Esophagus (tissue), 2 donors: ENCODE results near the gene ZNF718. TPM values are rescaled to one million over a fixed set of nuclear protein-coding genes. Genes with fewer than 3 reads are reported as not detected.
"Not testable (repeated sequence)": the region's sequence is repeated elsewhere in the genome, so short reads cannot be mapped to it uniquely, and the experiment has no call there.

Source experiments
- H3K27ac ChIP-seq, 2 donors: one replicate each; pipeline ENCODE4 v1.5.1; 2013; ENCODE audit warnings: low read depth in 2 of 2, mild to moderate bottlenecking in 2 of 2, inconsistent platforms in 1 of 2, low read length in 1 of 2, moderate library complexity in 1 of 2
- H3K27me3 ChIP-seq, 2 donors: one replicate each; pipeline ENCODE4 v1.6.1; 2013; ENCODE audit warnings: low read length in 2 of 2, control low read depth in 1 of 2, mild to moderate bottlenecking in 1 of 2; ENCODE audit not compliant: insufficient read depth in 2 of 2, control insufficient read depth in 1 of 2
- H3K36me3 ChIP-seq, 2 donors: one replicate each; pipeline ENCODE4 v1.6.1; 2013; ENCODE audit warnings: low read length in 1 of 2; ENCODE audit not compliant: control insufficient read depth in 2 of 2, insufficient read depth in 2 of 2
- H3K4me1 ChIP-seq, 2 donors: one replicate each; pipeline ENCODE4 v1.6.1; 2013; ENCODE audit warnings: low read length in 1 of 2; ENCODE audit not compliant: control insufficient read depth in 2 of 2, insufficient read depth in 2 of 2
- H3K4me3 ChIP-seq, 2 donors: one replicate each; pipeline ENCODE4 v1.5.1; 2013; ENCODE audit warnings: low read length in 2 of 2, mild to moderate bottlenecking in 2 of 2, low read depth in 1 of 2, moderate library complexity in 1 of 2
- H3K9me3 ChIP-seq, 2 donors: one replicate each; pipeline ENCODE4 v1.6.1; 2013; ENCODE audit warnings: mild to moderate bottlenecking in 2 of 2, low read depth in 1 of 2, low read length in 1 of 2, moderate library complexity in 1 of 2; ENCODE audit not compliant: control insufficient read depth in 2 of 2, insufficient read depth in 1 of 2
- WGBS, 2 donors: extraction: QIAGEN DNeasy Blood & Tissue Kit; methylation state at CpG; one replicate each; pipeline ENCODE4 v1.1.7; 2013; 5-methylcytosine and 5-hydroxymethylcytosine counted together
- polyA plus RNA-seq, 2 donors: library from polyadenylated mRNA; stranded (reverse); fragments of 200-250 nt; gene quantifications; one replicate each; pipeline ENCODE4 v1.2.3, GENCODE V29; 2013
- donor health status: healthy with polysubstance abuse.
- donor health status: Bipolar disorder and iron deficiency.

ZNF718 gene
- polyA plus RNA-seq, 2 donors = 0.75 to 0.98 TPM

GRCh38 chr4:146621-147020 lies 22.3 kb downstream of the ZNF718 start:
- Histone ChIP-seq H3K4me3 (no peak overlapping the region), H3K27ac (no peak overlapping the region), H3K36me3 (no peaks in the 10 kb centered on the region), H3K27me3 (no peaks in the 10 kb centered on the region), H3K9me3 (peaks cover 19 to 31% of the 10 kb centered on the region in 2 donors), H3K4me1 (no peaks in the 10 kb centered on the region)
- 92 to 94% methylated on average over 1 of the region's 1 CpG for WGBS, 2 donors

GRCh38 chr4:147233-147632 lies 22.9 kb downstream of the ZNF718 start:
- 96 to 97% methylated on average over 4 of the region's 4 CpGs for whole genome bisulfite sequencing, 2 donors
- no peaks in the 10 kb centered on the region for H3K4me1 ChIP-seq
- no peaks in the 10 kb centered on the region for H3K36me3 ChIP-seq
- no peaks in the 10 kb centered on the region for H3K27me3 ChIP-seq
- H3K27ac ChIP-seq = no peak overlapping the region
- peaks cover 19 to 31% of the 10 kb centered on the region in 2 donors for H3K9me3 ChIP-seq
- no peak overlapping the region for H3K4me3 ChIP-seq

GRCh38 chr4:161496-162284 lies 37.4 kb downstream of the ZNF718 start:
- H3K4me3 ChIP-seq = no peak overlapping the region
- H3K9me3 ChIP-seq = peaks cover 4 to 9% of the 10 kb centered on the region in 2 donors
- WGBS, 2 donors = 98 to 99% methylated on average over 4 of the region's 4 CpGs
- no peaks in the 10 kb centered on the region for H3K27me3 ChIP-seq
- no peaks in the 10 kb centered on the region for H3K4me1 ChIP-seq
- no peak overlapping the region for H3K27ac ChIP-seq
- no peaks in the 10 kb centered on the region for H3K36me3 ChIP-seq

GRCh38 chr4:169640-170039 lies 45.3 kb downstream of the ZNF718 start:
- not testable (repeated sequence) for H3K36me3 ChIP-seq, H3K4me3 ChIP-seq, H3K4me1 ChIP-seq, H3K27me3 ChIP-seq, H3K27ac ChIP-seq
- 97 to 98% methylated on average over 3 of the region's 3 CpGs for whole genome bisulfite sequencing, 2 donors
- H3K9me3 ChIP-seq = peaks cover 8 to 18% of the 10 kb centered on the region in 2 donors

GRCh38 chr4:171318-171717 lies 47.0 kb downstream of the ZNF718 start:
- not testable (repeated sequence) for H3K4me3 ChIP-seq, H3K27me3 ChIP-seq, H3K27ac ChIP-seq, H3K36me3 ChIP-seq, H3K4me1 ChIP-seq
- peaks cover 10 to 21% of the 10 kb centered on the region in 2 donors for H3K9me3 ChIP-seq
- 97% methylated on average over 10 of the region's 10 CpGs for WGBS, 2 donors

- Histone ChIP-seq H3K4me1 (no peaks in the 10 kb centered on the region), H3K27me3 (no peaks in the 10 kb centered on the region), H3K4me3 (no peak overlapping the region), H3K36me3 (no peaks in the 10 kb centered on the region), H3K27ac (no peak overlapping the region), H3K9me3 (peaks cover 16 to 24% of the 10 kb centered on the region in 2 donors)
- 76 to 78% methylated on average over 7 of the region's 7 CpGs for WGBS, 2 donors
These were observed 49.5 kb downstream of the ZNF718 start for GRCh38 chr4:173666-174314.

GRCh38 chr4:175986-176385 lies 51.7 kb downstream of the ZNF718 start:
- Histone ChIP-seq H3K4me1 (no peaks in the 10 kb centered on the region), H3K4me3 (no peak overlapping the region), H3K27me3 (no peaks in the 10 kb centered on the region), H3K27ac (no peak overlapping the region), H3K9me3 (peaks cover 16 to 23% of the 10 kb centered on the region in 2 donors), H3K36me3 (no peaks in the 10 kb centered on the region)

- peaks cover 8 to 17% of the 10 kb centered on the region in 2 donors for H3K9me3 ChIP-seq
- WGBS, 2 donors = 97 to 100% methylated on average over 1 of the region's 1 CpG
These were observed 52.7 kb downstream of the ZNF718 start for GRCh38 chr4:176995-177394.

GRCh38 chr4:182225-182624 lies 57.9 kb downstream of the ZNF718 start:
- not testable (repeated sequence) for H3K36me3 ChIP-seq, H3K4me3 ChIP-seq, H3K27ac ChIP-seq, H3K27me3 ChIP-seq, H3K4me1 ChIP-seq, H3K9me3 ChIP-seq
- 97 to 100% methylated on average over 3 of the region's 3 CpGs for WGBS, 2 donors

More at GRCh38 chr4:176995-177394, 52.7 kb downstream of the ZNF718 start:
- Histone ChIP-seq H3K27ac (no peak overlapping the region), H3K4me1 (no peaks in the 10 kb centered on the region), H3K27me3 (no peaks in the 10 kb centered on the region), H3K36me3 (no peaks in the 10 kb centered on the region), H3K4me3 (no peak overlapping the region)

GRCh38 chr4:188091-188490 lies 63.8 kb downstream of the ZNF718 start:
- Histone ChIP-seq H3K27me3 (no peaks in the 10 kb centered on the region), H3K27ac (no peak overlapping the region), H3K4me1 (no peaks in the 10 kb centered on the region), H3K9me3 (peaks cover 17 to 19% of the 10 kb centered on the region in 2 donors), H3K4me3 (no peak overlapping the region), H3K36me3 (no peaks in the 10 kb centered on the region)
- 70 to 84% methylated on average over 3 of the region's 3 CpGs for WGBS, 2 donors
